D721Med (cell line): Measurements from ENCODE around the gene ST13.
"Not testable (repeated sequence)": the region's sequence is repeated elsewhere in the genome, so short reads cannot be mapped to it uniquely, and the experiment has no call there.

Experiments used
- DNase-seq: peaks from one replicate; pipeline ENCODE4 v3.0.0; 2011; ENCODE audit warnings: low spot score; ENCODE audit not compliant: insufficient read length
- FAIRE-seq: peaks from 2 replicates; lab custom pipeline; 2011; peaks lifted over from hg19 to GRCh38; lab: Jason Lieb, UNC
- CTCF ChIP-seq: IDR thresholded peaks from 2 replicates; pipeline ENCODE4 v1.5.1; 2012; ENCODE audit warnings: mild to moderate bottlenecking, control low read depth; ENCODE audit not compliant: insufficient read depth; ENCODE audit errors: missing control alignments

ST13 gene

GRCh38 chr22:40877488-40877887, 21.0 kb upstream of the ST13 start:
- FAIRE-seq, result no peak
- no peak for DNase-seq
- no peak for TF ChIP-seq CTCF

GRCh38 chr22:40876907-40877306, 20.5 kb upstream of the ST13 start:
- DNase-seq (no peak), FAIRE-seq (no peak)
- no peak for TF ChIP-seq CTCF

GRCh38 chr22:40875111-40875510, 18.7 kb upstream of the ST13 start:
- no peak for TF ChIP-seq CTCF
- DNase-seq, result no peak
- FAIRE-seq, result no peak

- DNase-seq (no peak), FAIRE-seq (no peak)
- no peak for TF ChIP-seq CTCF
These were observed 17.6 kb upstream of the ST13 start for GRCh38 chr22:40874016-40874415.

- FAIRE-seq, DNase-seq: not testable (repeated sequence)
These were observed 11.9 kb upstream of the ST13 start for GRCh38 chr22:40868379-40868778.

GRCh38 chr22:40867109-40867508, 10.7 kb upstream of the ST13 start:
- TF ChIP-seq CTCF, result no peak
- FAIRE-seq (no peak), DNase-seq (no peak)

- DNase-seq, result no peak
- no peak for TF ChIP-seq CTCF
- no peak for FAIRE-seq
These were observed 6.1 kb upstream of the ST13 start for GRCh38 chr22:40862537-40862936.

GRCh38 chr22:40862013-40862412, 5.6 kb upstream of the ST13 start, which contains the start of gene DNAJB7:
DNAJB7 (minus strand) TSS chr22:40862113; CDS start chr22:40861994, 119 bp downstream.
- FAIRE-seq (no peak), DNase-seq (no peak)
- TF ChIP-seq CTCF, result no peak
